Measurements from ENCODE around the gene NTF3. TPM values are rescaled to one million over a fixed set of nuclear protein-coding genes. Genes with fewer than 3 reads are reported as not detected.

The NTF3 gene
- total and polyA plus RNA-seq, 2 donors (not counting 1 experiment from before 2014, with no cell fraction given): not detected

DNA sequence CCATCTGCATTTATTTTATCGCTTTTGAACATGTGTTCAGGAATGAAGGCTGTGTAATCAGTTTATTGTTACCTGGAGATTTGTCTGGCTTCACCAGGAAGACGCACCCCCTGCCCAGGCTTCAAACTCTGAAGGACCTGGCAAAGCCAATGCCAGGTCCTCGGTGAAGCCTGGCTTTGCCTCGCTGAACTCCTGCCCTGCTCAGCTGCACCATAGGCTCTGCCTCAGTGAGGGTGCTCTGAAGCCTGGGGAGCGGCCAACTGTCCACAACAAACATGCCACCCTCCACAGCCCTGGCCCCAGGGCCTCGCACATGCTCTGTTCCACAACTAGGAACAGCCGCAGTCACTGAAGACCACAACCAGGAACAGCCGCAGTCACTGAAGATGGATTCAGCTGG lies 66.9 kb downstream of the NTF3 start:
- no peak overlapping the region for H3K9ac ChIP-seq (ENCODE audit: low read length)
- ChIA-PET POLR2A (no interaction called here), CTCF (no interaction called here)
- H3K36me3 ChIP-seq (replicated peaks in 1 of 2; ENCODE audit: control extremely low read depth in 1 of 2, control insufficient read depth in 1 of 2, extremely low read depth in 1 of 2, insufficient read depth in 2 of 2, low read length in 1 of 2): no peaks in the 10 kb centered on the region
- no peaks in the 10 kb centered on the region for H3K9me3 ChIP-seq (ENCODE audit: control extremely low read depth in 1 of 3, control insufficient read depth in 2 of 3, insufficient read depth in 1 of 3, low read length in 2 of 3)
- no peak overlapping the region for H3K27ac Mint-ChIP-seq
- H3K27ac ChIP-seq (ENCODE audit: low read length in 2 of 2): no peak overlapping the region
- H3K4me3 ChIP-seq (ENCODE audit: control extremely low read depth in 1 of 5, extremely low read depth in 1 of 5, insufficient read depth in 1 of 5, low read depth in 2 of 5, low read length in 4 of 5): no peak overlapping the region
- WGBS (ENCODE audit: insufficient coverage): 92% methylated on average over 8 of the region's 8 CpGs
- no peaks in the 10 kb centered on the region for H3K4me1 ChIP-seq (ENCODE audit: control insufficient read depth in 2 of 2, insufficient read depth in 2 of 2, low read length in 2 of 2)
- no peak for ATAC-seq (ENCODE audit: low read depth)
- no peak overlapping the region for H3K4me2 ChIP-seq (replicated peaks; ENCODE audit: low read depth, low read length, poor library complexity, severe bottlenecking)
- H4K20me1 ChIP-seq (ENCODE audit: control insufficient read depth, insufficient read depth, low read length, poor library complexity, severe bottlenecking): no peaks in the 10 kb centered on the region
- no peaks in the 10 kb centered on the region for H3K4me1 Mint-ChIP-seq
- H2AFZ ChIP-seq (ENCODE audit: insufficient read depth, low read depth, low read length, poor library complexity, severe bottlenecking): no peak overlapping the region
- H3K27me3 Mint-ChIP-seq: peaks cover 14% of the 10 kb centered on the region
- TF ChIP-seq, protein P1, sequence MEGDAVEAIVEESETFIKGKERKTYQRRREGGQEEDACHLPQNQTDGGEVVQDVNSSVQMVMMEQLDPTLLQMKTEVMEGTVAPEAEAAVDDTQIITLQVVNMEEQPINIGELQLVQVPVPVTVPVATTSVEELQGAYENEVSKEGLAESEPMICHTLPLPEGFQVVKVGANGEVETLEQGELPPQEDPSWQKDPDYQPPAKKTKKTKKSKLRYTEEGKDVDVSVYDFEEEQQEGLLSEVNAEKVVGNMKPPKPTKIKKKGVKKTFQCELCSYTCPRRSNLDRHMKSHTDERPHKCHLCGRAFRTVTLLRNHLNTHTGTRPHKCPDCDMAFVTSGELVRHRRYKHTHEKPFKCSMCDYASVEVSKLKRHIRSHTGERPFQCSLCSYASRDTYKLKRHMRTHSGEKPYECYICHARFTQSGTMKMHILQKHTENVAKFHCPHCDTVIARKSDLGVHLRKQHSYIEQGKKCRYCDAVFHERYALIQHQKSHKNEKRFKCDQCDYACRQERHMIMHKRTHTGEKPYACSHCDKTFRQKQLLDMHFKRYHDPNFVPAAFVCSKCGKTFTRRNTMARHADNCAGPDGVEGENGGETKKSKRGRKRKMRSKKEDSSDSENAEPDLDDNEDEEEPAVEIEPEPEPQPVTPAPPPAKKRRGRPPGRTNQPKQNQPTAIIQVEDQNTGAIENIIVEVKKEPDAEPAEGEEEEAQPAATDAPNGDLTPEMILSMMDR (IDR thresholded peaks at IDR 0.05): no peak
- TF ChIP-seq EZH2 (IDR thresholded peaks at IDR 0.05; ENCODE audit: borderline replicate concordance, insufficient read depth, low read depth, low read length, poor library complexity, severe bottlenecking): no peak
- no peaks in the 10 kb centered on the region for H3K79me2 ChIP-seq (ENCODE audit: control insufficient read depth, insufficient read depth, low read length)
- H3K9me3 Mint-ChIP-seq (ENCODE audit: insufficient read depth): no peaks in the 10 kb centered on the region
- no peak overlapping the region for H3K4me3 Mint-ChIP-seq
- intact Hi-C loops (cut with micrococcal nuclease): no loop called here
- no peak for DNase-seq
- H3K27me3 ChIP-seq (replicated peaks in 1 of 4; ENCODE audit: control extremely low read depth in 1 of 4, control insufficient read depth in 3 of 4, insufficient read depth in 4 of 4, low read length in 3 of 4): peaks cover 0 to 4% (median 0%) of the 10 kb centered on the region in 4 experiments

DNA sequence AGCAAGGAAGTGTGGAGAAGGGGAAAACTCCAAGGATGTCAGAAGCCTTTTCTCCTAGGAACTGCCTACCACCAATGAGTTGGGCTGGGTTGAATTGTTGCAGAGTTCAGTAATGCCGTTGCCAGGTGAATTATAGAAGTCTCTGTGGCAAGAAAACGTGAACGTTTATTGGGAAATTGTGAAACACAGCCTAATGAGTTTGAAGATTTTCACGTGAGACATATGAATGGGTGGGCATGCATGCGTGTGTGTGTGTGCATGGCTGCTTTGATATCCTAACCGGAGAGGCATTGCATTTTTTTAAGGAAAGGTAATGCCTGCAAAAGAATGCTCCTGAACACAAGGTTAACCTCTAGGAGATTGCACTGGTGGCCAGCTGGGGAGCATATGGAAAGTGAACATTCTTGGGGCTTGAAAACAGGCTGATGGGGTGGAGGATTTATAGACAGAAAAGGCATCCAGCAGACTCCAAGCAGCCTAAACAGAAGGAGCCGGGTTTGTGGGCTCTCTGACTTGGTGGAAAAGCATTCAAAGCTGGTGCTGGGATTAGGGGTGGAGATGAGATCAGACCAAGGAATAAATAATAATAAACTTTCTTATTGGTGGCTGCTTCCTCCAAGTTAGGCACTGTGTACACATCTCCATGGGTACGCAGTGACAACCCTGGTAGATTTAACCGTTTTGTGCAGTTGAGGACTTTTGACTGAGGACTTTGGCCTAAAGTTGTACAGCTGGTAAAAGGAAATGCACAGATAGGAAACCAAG lies 67.8 kb downstream of the NTF3 start:
- Mint-ChIP-seq H3K27ac (no peak overlapping the region), H3K27me3 (peaks cover 14% of the 10 kb centered on the region), H3K9me3 (ENCODE audit: insufficient read depth) (no peaks in the 10 kb centered on the region), H3K4me3 (no peak overlapping the region), H3K4me1 (no peaks in the 10 kb centered on the region)
- no peak for TF ChIP-seq EZH2 (IDR thresholded peaks at IDR 0.05; ENCODE audit: borderline replicate concordance, insufficient read depth, low read depth, low read length, poor library complexity, severe bottlenecking)
- TF ChIP-seq, protein P1 (IDR thresholded peaks at IDR 0.05): no peak
- intact Hi-C loops (cut with micrococcal nuclease): no loop called here
- Histone ChIP-seq H3K79me2 (ENCODE audit: control insufficient read depth, insufficient read depth, low read length) (no peaks in the 10 kb centered on the region), H3K27ac (ENCODE audit: low read length in 2 of 2) (no peak overlapping the region), H3K9me3 (ENCODE audit: control extremely low read depth in 1 of 3, control insufficient read depth in 2 of 3, insufficient read depth in 1 of 3, low read length in 2 of 3) (no peaks in the 10 kb centered on the region), H3K27me3 (replicated peaks in 1 of 4; ENCODE audit: control extremely low read depth in 1 of 4, control insufficient read depth in 3 of 4, insufficient read depth in 4 of 4, low read length in 3 of 4) (peaks cover 0 to 4% (median 0%) of the 10 kb centered on the region in 4 experiments), H3K4me3 (ENCODE audit: control extremely low read depth in 1 of 5, extremely low read depth in 1 of 5, insufficient read depth in 1 of 5, low read depth in 2 of 5, low read length in 4 of 5) (no peak overlapping the region), H3K36me3 (replicated peaks in 1 of 2; ENCODE audit: control extremely low read depth in 1 of 2, control insufficient read depth in 1 of 2, extremely low read depth in 1 of 2, insufficient read depth in 2 of 2, low read length in 1 of 2) (no peaks in the 10 kb centered on the region), H3K4me2 (replicated peaks; ENCODE audit: low read depth, low read length, poor library complexity, severe bottlenecking) (no peak overlapping the region), H4K20me1 (ENCODE audit: control insufficient read depth, insufficient read depth, low read length, poor library complexity, severe bottlenecking) (no peaks in the 10 kb centered on the region), H3K9ac (ENCODE audit: low read length) (no peak overlapping the region), H3K4me1 (ENCODE audit: control insufficient read depth in 2 of 2, insufficient read depth in 2 of 2, low read length in 2 of 2) (no peaks in the 10 kb centered on the region), H2AFZ (ENCODE audit: insufficient read depth, low read depth, low read length, poor library complexity, severe bottlenecking) (no peak overlapping the region)
- ATAC-seq (ENCODE audit: low read depth) (no peak), DNase-seq (no peak)
- 91% methylated on average over 9 of the region's 9 CpGs for WGBS (ENCODE audit: insufficient coverage)
- POLR2A ChIA-PET: no interaction called here
- CTCF ChIA-PET: no interaction called here

Measured in B cell (primary cell).